WTC11 (cell line): ENCODE measurements around the gene SGMS1. TPM values are rescaled to one million over a fixed set of nuclear protein-coding genes. Genes with fewer than 3 reads are reported as not detected.
A peak's percentile ranks its signal among the peaks of the same experiment; 100 is the strongest.

ENCODE experiments used
- ATAC-seq: fragments of 200-7000 bp; cut with Tn5 transposase; 2 replicates; pipeline ENCODE4 v1.10.0; 2021; ENCODE audit warnings: mild to moderate bottlenecking, moderate library complexity
- CTCF ChIA-PET: fragments of 300-600 bp; sonication (Branson Sonifier 250); formaldehyde crosslinking; loops from one replicate; lab custom pipeline; 2021; ENCODE audit warnings: antibody characterized with exemption; lab: Charles Lee
- POLR2A ChIA-PET: fragments of 350-600 bp; sonication (Branson Sonifier 250); formaldehyde crosslinking; loops from one replicate; lab custom pipeline; 2021; ENCODE audit warnings: antibody characterized with exemption; lab: Charles Lee
- DNase-seq: peaks from one replicate; pipeline ENCODE4 v3.0.0; 2021; ENCODE audit warnings: low spot score
- H3K27ac Mint-ChIP-seq: 2 replicates; pipeline ENCODE4 v1.8.0; 2021; ENCODE audit warnings: mixed read lengths
- H3K27me3 Mint-ChIP-seq: 2 replicates; pipeline ENCODE4 v1.8.0; 2021; ENCODE audit warnings: low read depth, mild to moderate bottlenecking, moderate library complexity, mixed read lengths
- H3K36me3 Mint-ChIP-seq: 2 replicates; pipeline ENCODE4 v1.8.0; 2021; ENCODE audit warnings: mixed read lengths
- H3K4me1 Mint-ChIP-seq: 2 replicates; pipeline ENCODE4 v1.8.0; 2022; ENCODE audit warnings: mixed read lengths
- H3K4me3 Mint-ChIP-seq: 2 replicates; pipeline ENCODE4 v1.8.0; 2021; ENCODE audit warnings: mild to moderate bottlenecking, moderate library complexity, mixed read lengths
- H3K9me3 Mint-ChIP-seq: 2 replicates; pipeline ENCODE4 v1.8.0; 2021; ENCODE audit warnings: mixed read lengths
- ATF6 ChIP-seq: sonication (generic); formaldehyde crosslinking; IDR thresholded peaks from 2 replicates; pipeline ENCODE4 v1.8.1; 2023; ENCODE audit warnings: mild to moderate bottlenecking, missing genetic modification reagents
- CDX4 ChIP-seq: fragments of 250-450 bp; sonication (Bioruptor Pico); IDR thresholded peaks from 2 replicates; pipeline ENCODE4 v1.9.0; 2021; ENCODE audit warnings: moderate library complexity, mild to moderate bottlenecking, inconsistent platforms, borderline replicate concordance
- CTCF ChIP-seq: fragments of 200-600 bp; IDR thresholded peaks from 2 replicates; pipeline ENCODE4 v1.8.0; 2022; ENCODE audit warnings: antibody characterized with exemption
- ELF4 ChIP-seq: sonication (generic); formaldehyde crosslinking; IDR thresholded peaks from 2 replicates; pipeline ENCODE4 v1.8.1; 2022; ENCODE audit warnings: low read depth, mild to moderate bottlenecking, moderate library complexity, missing genetic modification reagents
- HMGA2 ChIP-seq: fragments of 250-450 bp; sonication (Bioruptor Pico); IDR thresholded peaks from 2 replicates; pipeline ENCODE4 v1.4.0; 2021; ENCODE audit warnings: mild to moderate bottlenecking, moderate library complexity
- JAZF1 ChIP-seq: fragments of 250-450 bp; sonication (Bioruptor Pico); IDR thresholded peaks from 2 replicates; pipeline ENCODE4 v1.9.0; 2021; ENCODE audit warnings: moderate library complexity, mild to moderate bottlenecking, inconsistent platforms
- KAT7 ChIP-seq: sonication (generic); formaldehyde crosslinking; IDR thresholded peaks from 2 replicates; pipeline ENCODE4 v1.8.1; 2023; ENCODE audit warnings: missing genetic modification reagents, mild to moderate bottlenecking, borderline replicate concordance
- NR1H2 ChIP-seq: sonication (generic); formaldehyde crosslinking; IDR thresholded peaks from 2 replicates; pipeline ENCODE4 v1.9.0; 2021; ENCODE audit warnings: mild to moderate bottlenecking, moderate library complexity, missing genetic modification reagents
- OVOL2 ChIP-seq: fragments of 250-450 bp; sonication (Bioruptor Pico); IDR thresholded peaks from 2 replicates; pipeline ENCODE4 v1.9.0; 2021; ENCODE audit warnings: mild to moderate bottlenecking, borderline replicate concordance
- RELA ChIP-seq: sonication (generic); formaldehyde crosslinking; IDR thresholded peaks from 2 replicates; pipeline ENCODE4 v1.8.1; 2022; ENCODE audit warnings: missing genetic modification reagents, mild to moderate bottlenecking, borderline replicate concordance
- TCF7 ChIP-seq: sonication (generic); formaldehyde crosslinking; IDR thresholded peaks from 2 replicates; pipeline ENCODE4 v1.8.0; 2022; ENCODE audit warnings: mild to moderate bottlenecking, low read depth, missing genetic modification reagents, moderate library complexity
- ZBTB21 ChIP-seq: sonication (generic); formaldehyde crosslinking; IDR thresholded peaks from 2 replicates; pipeline ENCODE4 v1.8.1; 2023; ENCODE audit warnings: mild to moderate bottlenecking, missing genetic modification reagents, borderline replicate concordance
- ZNF263 ChIP-seq: sonication (generic); formaldehyde crosslinking; IDR thresholded peaks from 2 replicates; pipeline ENCODE4 v1.8.1; 2022; ENCODE audit warnings: low read depth, mild to moderate bottlenecking, moderate library complexity, missing genetic modification reagents
- ZNF317 ChIP-seq: sonication (generic); formaldehyde crosslinking; IDR thresholded peaks from 2 replicates; pipeline ENCODE4 v1.8.1; 2023; ENCODE audit warnings: low read depth, mild to moderate bottlenecking, moderate library complexity, missing genetic modification reagents, borderline replicate concordance
- total RNA-seq: library from RNA; stranded (reverse); gene quantifications from 3 replicates; pipeline ENCODE4 v1.2.3, GENCODE V29; 2021
- TF ChIP-seq, protein P1 (sequence below): fragments of 250-450 bp; sonication (Bioruptor Pico); IDR thresholded peaks from 2 replicates; pipeline ENCODE4 v2.1.2; 2022; ENCODE audit warnings: mild to moderate bottlenecking, moderate library complexity
- TF ChIP-seq, protein P2 (sequence below): sonication (generic); formaldehyde crosslinking; IDR thresholded peaks from 2 replicates; pipeline ENCODE4 v1.8.0; 2023; ENCODE audit warnings: missing genetic modification reagents, mild to moderate bottlenecking, borderline replicate concordance
- TF ChIP-seq, protein P3 (sequence below): sonication (generic); formaldehyde crosslinking; IDR thresholded peaks from 2 replicates; pipeline ENCODE4 v1.8.0; 2022; ENCODE audit warnings: mild to moderate bottlenecking, missing genetic modification reagents
- TF ChIP-seq, protein P4 (sequence below): sonication (generic); formaldehyde crosslinking; IDR thresholded peaks from 2 replicates; pipeline ENCODE4 v1.8.0; 2023; ENCODE audit warnings: mild to moderate bottlenecking, missing genetic modification reagents
- TF ChIP-seq, protein P5 (sequence below): sonication (generic); formaldehyde crosslinking; IDR thresholded peaks from 2 replicates; pipeline ENCODE4 v1.8.0; 2023; ENCODE audit warnings: missing genetic modification reagents
- TF ChIP-seq, protein P6 (sequence below): sonication (generic); formaldehyde crosslinking; IDR thresholded peaks from 2 replicates; pipeline ENCODE4 v1.8.1; 2022; ENCODE audit warnings: low read depth, missing genetic modification reagents, borderline replicate concordance

SGMS1 gene
- total RNA-seq, 1 experiment from 2014 or later, result 13.2 TPM

- TF ChIP-seq TCF7, result no peak
- no peak for TF ChIP-seq ZBTB21 (CRISPR knock-in tag)
- no peak for TF ChIP-seq KAT7 (CRISPR knock-in tag)
- TF ChIP-seq OVOL2 (CRISPR knock-in tag), result no peak
- TF ChIP-seq JAZF1 (CRISPR knock-in tag), result no peak
- no peak for TF ChIP-seq CTCF
- TF ChIP-seq, protein P1, sequence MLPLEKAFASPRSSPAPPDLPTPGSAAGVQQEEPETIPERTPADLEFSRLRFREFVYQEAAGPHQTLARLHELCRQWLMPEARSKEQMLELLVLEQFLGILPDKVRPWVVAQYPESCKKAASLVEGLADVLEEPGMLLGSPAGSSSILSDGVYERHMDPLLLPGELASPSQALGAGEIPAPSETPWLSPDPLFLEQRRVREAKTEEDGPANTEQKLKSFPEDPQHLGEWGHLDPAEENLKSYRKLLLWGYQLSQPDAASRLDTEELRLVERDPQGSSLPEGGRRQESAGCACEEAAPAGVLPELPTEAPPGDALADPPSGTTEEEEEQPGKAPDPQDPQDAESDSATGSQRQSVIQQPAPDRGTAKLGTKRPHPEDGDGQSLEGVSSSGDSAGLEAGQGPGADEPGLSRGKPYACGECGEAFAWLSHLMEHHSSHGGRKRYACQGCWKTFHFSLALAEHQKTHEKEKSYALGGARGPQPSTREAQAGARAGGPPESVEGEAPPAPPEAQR (CRISPR knock-in tag), result no peak
- TF ChIP-seq NR1H2, result no peak
Observed at GRCh38 chr10:50627443-50627842, 3.7 kb upstream of the SGMS1 start (continued).

DNA sequence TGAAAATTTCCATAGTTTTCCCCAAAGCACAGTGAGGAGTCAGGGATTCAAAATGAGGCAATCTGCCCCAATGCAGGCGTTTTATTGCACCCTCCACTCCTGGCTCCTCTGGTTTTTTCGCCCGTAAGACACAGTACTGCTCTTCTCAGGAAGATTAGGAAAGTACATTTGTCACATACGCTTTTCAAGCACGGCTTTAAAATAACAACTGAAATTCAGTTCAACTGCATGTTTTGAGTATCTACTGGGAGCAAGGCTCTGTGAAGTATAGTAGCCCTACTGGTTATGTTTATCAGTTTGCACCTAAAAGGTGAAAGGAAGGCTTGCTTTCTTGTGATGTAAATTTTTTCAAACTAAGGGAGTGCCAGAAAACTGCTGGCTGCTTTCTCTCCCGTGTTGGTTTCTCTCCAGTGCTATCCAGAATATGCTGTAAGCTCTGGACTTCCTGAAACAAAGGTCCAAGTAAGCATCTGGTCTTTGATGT is 1.9 kb upstream of the SGMS1 start:
- Mint-ChIP-seq H3K4me3 (peak overlapping the region; percentile 86), H3K4me1 (peaks cover 70% of the 10 kb centered on the region)
- TF ChIP-seq ZNF263 (no peak), CDX4 (CRISPR knock-in tag) (no peak), ZBTB21 (CRISPR knock-in tag) (no peak), ELF4 (CRISPR knock-in tag) (no peak), RELA (CRISPR knock-in tag) (no peak), HMGA2 (CRISPR knock-in tag) (no peak), ZNF317 (no peak), ATF6 (CRISPR knock-in tag) (no peak)
- TF ChIP-seq, protein P2, sequence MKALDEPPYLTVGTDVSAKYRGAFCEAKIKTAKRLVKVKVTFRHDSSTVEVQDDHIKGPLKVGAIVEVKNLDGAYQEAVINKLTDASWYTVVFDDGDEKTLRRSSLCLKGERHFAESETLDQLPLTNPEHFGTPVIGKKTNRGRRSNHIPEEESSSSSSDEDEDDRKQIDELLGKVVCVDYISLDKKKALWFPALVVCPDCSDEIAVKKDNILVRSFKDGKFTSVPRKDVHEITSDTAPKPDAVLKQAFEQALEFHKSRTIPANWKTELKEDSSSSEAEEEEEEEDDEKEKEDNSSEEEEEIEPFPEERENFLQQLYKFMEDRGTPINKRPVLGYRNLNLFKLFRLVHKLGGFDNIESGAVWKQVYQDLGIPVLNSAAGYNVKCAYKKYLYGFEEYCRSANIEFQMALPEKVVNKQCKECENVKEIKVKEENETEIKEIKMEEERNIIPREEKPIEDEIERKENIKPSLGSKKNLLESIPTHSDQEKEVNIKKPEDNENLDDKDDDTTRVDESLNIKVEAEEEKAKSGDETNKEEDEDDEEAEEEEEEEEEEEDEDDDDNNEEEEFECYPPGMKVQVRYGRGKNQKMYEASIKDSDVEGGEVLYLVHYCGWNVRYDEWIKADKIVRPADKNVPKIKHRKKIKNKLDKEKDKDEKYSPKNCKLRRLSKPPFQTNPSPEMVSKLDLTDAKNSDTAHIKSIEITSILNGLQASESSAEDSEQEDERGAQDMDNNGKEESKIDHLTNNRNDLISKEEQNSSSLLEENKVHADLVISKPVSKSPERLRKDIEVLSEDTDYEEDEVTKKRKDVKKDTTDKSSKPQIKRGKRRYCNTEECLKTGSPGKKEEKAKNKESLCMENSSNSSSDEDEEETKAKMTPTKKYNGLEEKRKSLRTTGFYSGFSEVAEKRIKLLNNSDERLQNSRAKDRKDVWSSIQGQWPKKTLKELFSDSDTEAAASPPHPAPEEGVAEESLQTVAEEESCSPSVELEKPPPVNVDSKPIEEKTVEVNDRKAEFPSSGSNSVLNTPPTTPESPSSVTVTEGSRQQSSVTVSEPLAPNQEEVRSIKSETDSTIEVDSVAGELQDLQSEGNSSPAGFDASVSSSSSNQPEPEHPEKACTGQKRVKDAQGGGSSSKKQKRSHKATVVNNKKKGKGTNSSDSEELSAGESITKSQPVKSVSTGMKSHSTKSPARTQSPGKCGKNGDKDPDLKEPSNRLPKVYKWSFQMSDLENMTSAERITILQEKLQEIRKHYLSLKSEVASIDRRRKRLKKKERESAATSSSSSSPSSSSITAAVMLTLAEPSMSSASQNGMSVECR (CRISPR knock-in tag), result no peak
- TF ChIP-seq, protein P3, sequence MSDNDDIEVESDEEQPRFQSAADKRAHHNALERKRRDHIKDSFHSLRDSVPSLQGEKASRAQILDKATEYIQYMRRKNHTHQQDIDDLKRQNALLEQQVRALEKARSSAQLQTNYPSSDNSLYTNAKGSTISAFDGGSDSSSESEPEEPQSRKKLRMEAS (CRISPR knock-in tag), result no peak
- TF ChIP-seq, protein P4, sequence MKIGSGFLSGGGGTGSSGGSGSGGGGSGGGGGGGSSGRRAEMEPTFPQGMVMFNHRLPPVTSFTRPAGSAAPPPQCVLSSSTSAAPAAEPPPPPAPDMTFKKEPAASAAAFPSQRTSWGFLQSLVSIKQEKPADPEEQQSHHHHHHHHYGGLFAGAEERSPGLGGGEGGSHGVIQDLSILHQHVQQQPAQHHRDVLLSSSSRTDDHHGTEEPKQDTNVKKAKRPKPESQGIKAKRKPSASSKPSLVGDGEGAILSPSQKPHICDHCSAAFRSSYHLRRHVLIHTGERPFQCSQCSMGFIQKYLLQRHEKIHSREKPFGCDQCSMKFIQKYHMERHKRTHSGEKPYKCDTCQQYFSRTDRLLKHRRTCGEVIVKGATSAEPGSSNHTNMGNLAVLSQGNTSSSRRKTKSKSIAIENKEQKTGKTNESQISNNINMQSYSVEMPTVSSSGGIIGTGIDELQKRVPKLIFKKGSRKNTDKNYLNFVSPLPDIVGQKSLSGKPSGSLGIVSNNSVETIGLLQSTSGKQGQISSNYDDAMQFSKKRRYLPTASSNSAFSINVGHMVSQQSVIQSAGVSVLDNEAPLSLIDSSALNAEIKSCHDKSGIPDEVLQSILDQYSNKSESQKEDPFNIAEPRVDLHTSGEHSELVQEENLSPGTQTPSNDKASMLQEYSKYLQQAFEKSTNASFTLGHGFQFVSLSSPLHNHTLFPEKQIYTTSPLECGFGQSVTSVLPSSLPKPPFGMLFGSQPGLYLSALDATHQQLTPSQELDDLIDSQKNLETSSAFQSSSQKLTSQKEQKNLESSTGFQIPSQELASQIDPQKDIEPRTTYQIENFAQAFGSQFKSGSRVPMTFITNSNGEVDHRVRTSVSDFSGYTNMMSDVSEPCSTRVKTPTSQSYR (CRISPR knock-in tag), result no peak
- TF ChIP-seq, protein P5, sequence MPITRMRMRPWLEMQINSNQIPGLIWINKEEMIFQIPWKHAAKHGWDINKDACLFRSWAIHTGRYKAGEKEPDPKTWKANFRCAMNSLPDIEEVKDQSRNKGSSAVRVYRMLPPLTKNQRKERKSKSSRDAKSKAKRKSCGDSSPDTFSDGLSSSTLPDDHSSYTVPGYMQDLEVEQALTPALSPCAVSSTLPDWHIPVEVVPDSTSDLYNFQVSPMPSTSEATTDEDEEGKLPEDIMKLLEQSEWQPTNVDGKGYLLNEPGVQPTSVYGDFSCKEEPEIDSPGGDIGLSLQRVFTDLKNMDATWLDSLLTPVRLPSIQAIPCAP (CRISPR knock-in tag), result no peak
- TF ChIP-seq, protein P6, sequence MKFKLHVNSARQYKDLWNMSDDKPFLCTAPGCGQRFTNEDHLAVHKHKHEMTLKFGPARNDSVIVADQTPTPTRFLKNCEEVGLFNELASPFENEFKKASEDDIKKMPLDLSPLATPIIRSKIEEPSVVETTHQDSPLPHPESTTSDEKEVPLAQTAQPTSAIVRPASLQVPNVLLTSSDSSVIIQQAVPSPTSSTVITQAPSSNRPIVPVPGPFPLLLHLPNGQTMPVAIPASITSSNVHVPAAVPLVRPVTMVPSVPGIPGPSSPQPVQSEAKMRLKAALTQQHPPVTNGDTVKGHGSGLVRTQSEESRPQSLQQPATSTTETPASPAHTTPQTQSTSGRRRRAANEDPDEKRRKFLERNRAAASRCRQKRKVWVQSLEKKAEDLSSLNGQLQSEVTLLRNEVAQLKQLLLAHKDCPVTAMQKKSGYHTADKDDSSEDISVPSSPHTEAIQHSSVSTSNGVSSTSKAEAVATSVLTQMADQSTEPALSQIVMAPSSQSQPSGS, result no peak

More for the DNA sequence above, 1.9 kb upstream of the SGMS1 start:
- H3K36me3 Mint-ChIP-seq, result no peaks in the 10 kb centered on the region
- ChIA-PET POLR2A (no interaction called here), CTCF (no interaction called here)
- peak overlapping the region; percentile 100 for H3K27ac Mint-ChIP-seq
- DNase-seq (no peak), ATAC-seq (peak; percentile 3)
- H3K27me3 Mint-ChIP-seq, result no peaks in the 10 kb centered on the region
- H3K9me3 Mint-ChIP-seq, result peaks cover 3% of the 10 kb centered on the region; the same call in 1 of the 2 replicates
